Lower leg skin (tissue), 4 donors: ENCODE data around the gene PA2G4. TPM values are rescaled to one million over a fixed set of nuclear protein-coding genes. Genes with fewer than 3 reads are reported as not detected.
"Not testable (repeated sequence)": the region's sequence is repeated elsewhere in the genome, so short reads cannot be mapped to it uniquely, and the experiment has no call there.

Source experiments
- DNase-seq, 2 donors: peaks; one replicate each; pipeline ENCODE4 v3.0.0-alpha.2; 2019; ENCODE audit warnings: low spot score in 2 of 2
- H3K4me3 ChIP-seq: fragments of 200-600 bp; sonication (generic); 2 replicates; pipeline ENCODE4 v1.5.1; 2017; ENCODE audit warnings: mild to moderate bottlenecking, low read depth; ENCODE audit not compliant: poor library complexity, severe bottlenecking
- POLR2A ChIP-seq, 2 donors: fragments of 450-650 bp; IDR thresholded peaks; one replicate each; pipeline ENCODE4 v1.6.1; 2016 to 2017; ENCODE audit warnings: antibody characterized with exemption in 2 of 2, mild to moderate bottlenecking in 1 of 2, moderate library complexity in 1 of 2
- WGBS, 2 donors: methylation state at CpG; one replicate each; pipeline ENCODE4 v1.1.5; 2018; 5-methylcytosine and 5-hydroxymethylcytosine counted together
- intact Hi-C: fragments of 100-400 bp; cut with DNase I; formaldehyde crosslinking; loops from one replicate; pipeline ENCODE4 v1.15.0; 2023; ENCODE audit warnings: low total_unique reads
- total RNA-seq, 4 donors: library from RNA; depleted of rRNA; stranded (reverse); fragments of >200 nt; gene quantifications; one replicate each; pipeline ENCODE4 v1.1.0, GENCODE V29; 2016
- TF ChIP-seq, protein P1 (sequence below), 3 donors: fragments of 450-650 bp; IDR thresholded peaks; one replicate each; pipeline ENCODE4 v1.5.1; 2016; ENCODE audit warnings: antibody characterized with exemption in 3 of 3, mild to moderate bottlenecking in 3 of 3, moderate library complexity in 2 of 3

Gene PA2G4
- total RNA-seq, 4 donors from 2014 or later = 118 to 201 (median 130) TPM

- no peak overlapping the region for H3K4me3 ChIP-seq
- 91 to 93% methylated on average over 5 of the region's 5 CpGs for WGBS, 2 donors
- no peak for TF ChIP-seq POLR2A (IDR thresholded peaks at IDR 0.05)
- TF ChIP-seq, protein P1, sequence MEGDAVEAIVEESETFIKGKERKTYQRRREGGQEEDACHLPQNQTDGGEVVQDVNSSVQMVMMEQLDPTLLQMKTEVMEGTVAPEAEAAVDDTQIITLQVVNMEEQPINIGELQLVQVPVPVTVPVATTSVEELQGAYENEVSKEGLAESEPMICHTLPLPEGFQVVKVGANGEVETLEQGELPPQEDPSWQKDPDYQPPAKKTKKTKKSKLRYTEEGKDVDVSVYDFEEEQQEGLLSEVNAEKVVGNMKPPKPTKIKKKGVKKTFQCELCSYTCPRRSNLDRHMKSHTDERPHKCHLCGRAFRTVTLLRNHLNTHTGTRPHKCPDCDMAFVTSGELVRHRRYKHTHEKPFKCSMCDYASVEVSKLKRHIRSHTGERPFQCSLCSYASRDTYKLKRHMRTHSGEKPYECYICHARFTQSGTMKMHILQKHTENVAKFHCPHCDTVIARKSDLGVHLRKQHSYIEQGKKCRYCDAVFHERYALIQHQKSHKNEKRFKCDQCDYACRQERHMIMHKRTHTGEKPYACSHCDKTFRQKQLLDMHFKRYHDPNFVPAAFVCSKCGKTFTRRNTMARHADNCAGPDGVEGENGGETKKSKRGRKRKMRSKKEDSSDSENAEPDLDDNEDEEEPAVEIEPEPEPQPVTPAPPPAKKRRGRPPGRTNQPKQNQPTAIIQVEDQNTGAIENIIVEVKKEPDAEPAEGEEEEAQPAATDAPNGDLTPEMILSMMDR (IDR thresholded peaks at IDR 0.05) = no peak
- intact Hi-C loops = no loop called here
- no peak for DNase-seq
These were observed 50.5 kb downstream of the PA2G4 start for GRCh38 chr12:56154818-56155217.

DNA sequence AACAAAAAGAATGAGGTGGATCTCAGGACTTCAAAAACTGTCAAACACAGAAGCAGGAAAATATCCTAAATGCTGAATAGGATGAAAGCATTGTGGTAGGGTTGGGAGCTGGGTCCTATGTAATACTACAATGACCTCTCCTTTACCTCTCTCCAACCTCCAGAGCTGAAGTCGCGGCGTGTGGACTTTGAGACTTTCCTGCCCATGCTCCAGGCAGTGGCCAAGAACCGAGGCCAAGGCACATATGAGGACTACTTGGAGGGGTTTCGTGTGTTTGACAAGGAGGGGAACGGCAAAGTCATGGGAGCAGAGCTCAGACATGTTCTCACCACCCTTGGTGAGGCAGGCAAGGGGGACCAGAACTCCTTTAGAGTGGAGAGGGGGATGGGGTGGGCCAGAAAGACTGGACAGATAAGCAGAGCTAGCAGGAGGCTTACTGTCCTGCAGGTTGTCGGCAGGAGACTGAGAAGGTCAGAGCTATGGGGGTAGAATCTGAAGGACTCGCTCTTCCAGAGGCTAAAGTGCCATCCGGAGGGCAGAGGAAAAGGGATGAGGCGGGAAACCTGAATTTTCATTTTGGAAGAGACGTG lies 51.0 kb downstream of the PA2G4 start:
- 94 to 97% methylated on average over 11 of the region's 11 CpGs for WGBS, 2 donors
- DNase-seq = no peak

GRCh38 chr12:56156464-56157200 lies 52.3 kb downstream of the PA2G4 start:
- 85 to 90% methylated on average over 21 of the region's 21 CpGs for WGBS, 2 donors
- H3K4me3 ChIP-seq = peak overlapping the region; percentile 4
- intact Hi-C loops, DNase-seq: not testable (repeated sequence)

More for the DNA sequence above, 51.0 kb downstream of the PA2G4 start:
- TF ChIP-seq, protein P1 (IDR thresholded peaks at IDR 0.05) = no peak
- TF ChIP-seq POLR2A (IDR thresholded peaks at IDR 0.05) = no peak
- intact Hi-C loops = no loop called here
- H3K4me3 ChIP-seq = no peak overlapping the region

DNA sequence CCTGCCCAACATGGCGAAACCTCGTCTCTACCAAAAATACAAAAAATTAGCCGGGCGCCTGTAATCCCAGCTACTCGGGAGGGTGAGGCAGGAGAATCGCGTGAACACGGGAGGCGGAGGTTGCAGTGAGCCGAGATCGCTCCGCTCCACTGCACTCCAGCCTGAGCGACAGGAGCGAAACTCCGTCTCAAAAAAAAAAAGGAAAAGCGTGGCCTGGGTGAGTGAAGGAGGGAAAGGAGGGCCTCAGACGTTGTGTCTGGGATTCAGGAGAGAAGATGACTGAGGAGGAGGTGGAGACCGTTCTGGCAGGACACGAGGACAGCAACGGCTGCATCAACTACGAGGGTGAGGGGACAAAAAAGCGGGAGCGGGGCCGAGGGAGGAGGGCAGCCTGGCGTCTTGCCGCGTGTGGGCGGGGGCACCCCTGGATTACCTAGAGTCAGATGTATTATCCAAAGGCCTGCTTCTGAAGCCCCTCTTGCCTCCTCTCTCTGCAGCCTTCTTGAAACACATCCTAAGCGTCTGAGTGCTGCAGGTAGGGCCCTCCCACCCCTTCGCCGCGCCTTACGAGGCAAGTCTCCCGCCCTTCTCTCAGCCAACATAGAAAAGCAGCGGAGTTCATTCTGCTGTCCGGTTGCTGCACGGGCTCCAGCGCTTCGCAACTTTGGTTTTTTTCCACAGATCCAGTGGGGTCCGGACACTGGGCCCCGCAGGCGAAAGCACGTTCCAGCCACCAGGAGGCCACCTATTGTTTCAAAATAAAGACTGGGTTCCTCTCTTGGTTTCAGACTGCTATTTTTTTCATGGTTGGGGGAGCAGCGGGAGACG lies 53.1 kb downstream of the PA2G4 start:
- peak; percentile 74 to 96 for DNase-seq
- H3K4me3 ChIP-seq = peak overlapping the region; percentile 4
- intact Hi-C loops = loop anchor here (2.0 kb wide), 1 partner anchor 29 kb away; the partner anchor contains the start of gene ESYT1
- TF ChIP-seq, protein P1 (IDR thresholded peaks at IDR 0.05) = peak in 1 of 3 donors; percentile 75
- TF ChIP-seq POLR2A (IDR thresholded peaks at IDR 0.05) = no peak
- 3 to 4% methylated on average over 44 to 45 of the region's 45 CpGs for WGBS, 2 donors

DNA sequence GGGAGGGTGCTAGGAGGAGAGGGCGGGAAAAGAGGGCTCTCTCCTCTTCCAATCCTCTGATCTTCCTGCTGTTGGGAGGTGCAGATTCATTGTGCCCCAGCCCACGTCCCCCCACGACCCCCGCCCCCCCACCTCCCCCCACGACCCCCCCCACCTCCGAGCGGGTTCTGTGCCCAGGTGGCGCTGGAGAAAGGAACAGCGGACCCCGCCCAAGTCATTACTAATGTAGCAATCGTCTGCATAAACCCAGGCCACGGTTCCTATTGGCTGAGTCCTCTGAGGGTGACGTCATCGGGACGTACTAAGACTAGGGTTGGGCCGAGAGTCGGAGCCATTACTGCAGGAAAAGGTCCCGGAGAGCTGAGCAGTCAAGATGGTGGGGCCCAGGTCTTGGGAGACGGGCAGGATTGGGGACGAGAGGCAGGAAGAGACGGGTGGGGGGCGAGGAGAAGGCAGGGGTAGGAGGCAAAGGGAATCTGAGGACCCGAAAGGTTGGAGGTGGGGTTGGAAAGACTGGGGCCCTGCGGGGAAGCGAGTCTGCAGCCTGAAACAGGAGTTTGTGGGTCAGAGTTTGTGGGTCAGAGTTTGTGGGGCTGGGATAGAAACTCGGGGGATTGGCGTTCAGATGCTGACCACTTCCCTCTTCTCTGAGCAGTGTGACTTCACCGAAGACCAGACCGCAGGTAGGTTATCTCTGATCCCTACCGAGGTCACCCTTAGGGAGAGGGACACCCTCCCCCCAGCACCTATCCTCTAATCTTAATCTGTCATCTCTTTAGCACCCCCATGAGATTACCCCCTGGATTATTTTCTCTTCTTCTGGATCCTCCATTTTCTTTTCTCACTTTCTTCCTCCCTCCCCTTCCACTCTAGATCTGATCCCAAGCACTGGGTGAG lies 53.9 kb downstream of the PA2G4 start, which contains the start of gene MYL6:
MYL6 (plus strand) TSS at position 331 of the 897 bp plus-strand sequence; CDS start at position 374, 43 bp downstream.
- 0 to 1% methylated on average over 30 of the region's 30 CpGs for WGBS, 2 donors
- TF ChIP-seq, protein P1 (IDR thresholded peaks at IDR 0.05) = no peak
- peak in 1 of 2 donors; percentile 98 for TF ChIP-seq POLR2A (IDR thresholded peaks at IDR 0.05)
- H3K4me3 ChIP-seq = peak within 1 kb of the TSS; percentile 80
- DNase-seq = peak; percentile 99
- intact Hi-C loops = loop anchor here (2.0 kb wide), 1 partner anchor 29 kb away; the partner anchor contains the start of gene ESYT1
